MM.1S (cell line): ENCODE data around the gene BBOX1.

Source experiments
- DNase-seq: peaks from one replicate; pipeline ENCODE4 v3.0.0-alpha.2; 2015
- H2AFZ ChIP-seq: fragments of 300-600 bp; sonication (generic); 2 replicates; pipeline ENCODE4 v1.6.0; 2016; ENCODE audit warnings: antibody characterized with exemption, low read length
- H3F3A ChIP-seq: fragments of 300-600 bp; sonication (generic); 2 replicates; pipeline ENCODE4 v1.6.1; 2016; ENCODE audit warnings: mild to moderate bottlenecking, antibody characterized with exemption, low read length, moderate library complexity, mixed read lengths; ENCODE audit not compliant: insufficient read depth
- H3K27ac ChIP-seq: fragments of 300-600 bp; sonication (generic); 2 replicates; pipeline ENCODE4 v1.5.1; 2016; ENCODE audit warnings: mild to moderate bottlenecking, low read length
- H3K27me3 ChIP-seq: fragments of 300-600 bp; sonication (generic); replicated peaks from 2 replicates; pipeline ENCODE4 v1.6.0; 2016; ENCODE audit warnings: low read length; ENCODE audit not compliant: insufficient read depth
- H3K36me3 ChIP-seq: fragments of 300-600 bp; sonication (generic); replicated peaks from 2 replicates; pipeline ENCODE4 v1.6.1; 2016; ENCODE audit warnings: mild to moderate bottlenecking, low read length, mixed read lengths; ENCODE audit not compliant: insufficient read depth
- H3K4me1 ChIP-seq: fragments of 300-600 bp; sonication (generic); 2 replicates; pipeline ENCODE4 v1.6.1; 2016; ENCODE audit warnings: low read length, mixed read lengths
- H3K4me2 ChIP-seq: fragments of 300-600 bp; sonication (generic); 2 replicates; pipeline ENCODE4 v1.6.0; 2016; ENCODE audit warnings: low read depth, low read length
- H3K4me3 ChIP-seq: fragments of 300-600 bp; sonication (generic); 2 replicates; pipeline ENCODE4 v1.5.1; 2016; ENCODE audit warnings: low read length, mixed read lengths
- H3K79me2 ChIP-seq: fragments of 300-600 bp; sonication (generic); 2 replicates; pipeline ENCODE4 v1.6.1; 2016; ENCODE audit warnings: mixed run types, low read length, mixed read lengths
- H3K9ac ChIP-seq: fragments of 300-600 bp; sonication (generic); 2 replicates; pipeline ENCODE4 v1.6.1; 2016; ENCODE audit warnings: low read length, mixed read lengths
- H3K9me2 ChIP-seq: fragments of 300-600 bp; sonication (generic); replicated peaks from 2 replicates; pipeline ENCODE4 v1.6.1; 2016; ENCODE audit warnings: mild to moderate bottlenecking, low read length, mixed read lengths; ENCODE audit not compliant: insufficient read depth
- H3K9me3 ChIP-seq: fragments of 300-600 bp; sonication (generic); replicated peaks from 2 replicates; pipeline ENCODE4 v1.6.1; 2016; ENCODE audit warnings: mild to moderate bottlenecking, low read length, mixed read lengths; ENCODE audit not compliant: insufficient read depth
- H4K20me1 ChIP-seq: fragments of 300-600 bp; sonication (generic); 2 replicates; pipeline ENCODE4 v1.6.1; 2016; ENCODE audit warnings: mild to moderate bottlenecking, low read length, moderate library complexity, mixed read lengths; ENCODE audit not compliant: insufficient read depth
- CTCF ChIP-seq: fragments of 300-600 bp; sonication (generic); IDR thresholded peaks from 2 replicates; pipeline ENCODE4 v1.5.1; 2016; ENCODE audit warnings: antibody characterized with exemption, low read length, mixed read lengths
- EZH2 ChIP-seq: fragments of 300-600 bp; sonication (generic); optimal IDR thresholded peaks from 2 replicates; pipeline ENCODE3; 2017; ENCODE audit warnings: low read depth, mild to moderate bottlenecking, antibody characterized with exemption, low read length, mixed read lengths
- EZH2phosphoT487 ChIP-seq: fragments of 300-600 bp; sonication (generic); IDR thresholded peaks from 2 replicates; pipeline ENCODE4 v1.6.1; 2018; ENCODE audit warnings: antibody characterized with exemption, low read length

Gene BBOX1

GRCh38 chr11:27008811-27009535 is 31.6 kb upstream of the BBOX1 start:
- H3K27ac ChIP-seq: no peak overlapping the region
- H3K4me3 ChIP-seq: no peak overlapping the region
- TF ChIP-seq CTCF: no peak
- TF ChIP-seq EZH2: no peak
- TF ChIP-seq EZH2phosphoT487: no peak
- H3K79me2 ChIP-seq: no peaks in the 10 kb centered on the region
- no peaks in the 10 kb centered on the region for H3F3A ChIP-seq
- H2AFZ ChIP-seq: no peak overlapping the region
- H3K4me1 ChIP-seq: no peaks in the 10 kb centered on the region
- no peak for DNase-seq
- H3K36me3 ChIP-seq: no peaks in the 10 kb centered on the region
- H3K4me2 ChIP-seq: no peak overlapping the region
- H3K27me3 ChIP-seq: no peaks in the 10 kb centered on the region
- no peaks in the 10 kb centered on the region for H3K9me2 ChIP-seq
- H3K9ac ChIP-seq: no peak overlapping the region
- no peaks in the 10 kb centered on the region for H4K20me1 ChIP-seq
- no peaks in the 10 kb centered on the region for H3K9me3 ChIP-seq

- no peaks in the 10 kb centered on the region for H3K9me3 ChIP-seq
- no peak overlapping the region for H3K9ac ChIP-seq
- H3K27me3 ChIP-seq: no peaks in the 10 kb centered on the region
- H3F3A ChIP-seq: no peaks in the 10 kb centered on the region
- H3K4me3 ChIP-seq: no peak overlapping the region
- H2AFZ ChIP-seq: no peak overlapping the region
- H3K79me2 ChIP-seq: no peaks in the 10 kb centered on the region
- H3K27ac ChIP-seq: no peak overlapping the region
- no peak for DNase-seq
- no peak for TF ChIP-seq CTCF
- no peak for TF ChIP-seq EZH2
- TF ChIP-seq EZH2phosphoT487: no peak
- no peaks in the 10 kb centered on the region for H3K4me1 ChIP-seq
- H3K9me2 ChIP-seq: no peaks in the 10 kb centered on the region
- no peak overlapping the region for H3K4me2 ChIP-seq
- no peaks in the 10 kb centered on the region for H3K36me3 ChIP-seq
- H4K20me1 ChIP-seq: no peaks in the 10 kb centered on the region
These were observed 28.9 kb upstream of the BBOX1 start for GRCh38 chr11:27011560-27012233.

- Histone ChIP-seq H4K20me1 (no peaks in the 10 kb centered on the region), H3K9me2 (no peaks in the 10 kb centered on the region), H3K36me3 (no peaks in the 10 kb centered on the region), H3K9me3 (no peaks in the 10 kb centered on the region), H3K27me3 (no peaks in the 10 kb centered on the region), H3K4me3 (no peak overlapping the region), H3K4me2 (no peak overlapping the region), H3K79me2 (no peaks in the 10 kb centered on the region), H3K9ac (no peak overlapping the region), H3F3A (no peaks in the 10 kb centered on the region), H3K4me1 (no peaks in the 10 kb centered on the region), H2AFZ (no peak overlapping the region), H3K27ac (no peak overlapping the region)
- TF ChIP-seq EZH2: no peak
- TF ChIP-seq EZH2phosphoT487: no peak
- TF ChIP-seq CTCF: no peak
- DNase-seq: no peak
These were observed 28.2 kb upstream of the BBOX1 start for GRCh38 chr11:27012234-27012921.
